ENCODE data around the gene FPGS.
"Not testable (repeated sequence)": the region's sequence is repeated elsewhere in the genome, so short reads cannot be mapped to it uniquely, and the experiment has no call there.

FPGS gene

DNA sequence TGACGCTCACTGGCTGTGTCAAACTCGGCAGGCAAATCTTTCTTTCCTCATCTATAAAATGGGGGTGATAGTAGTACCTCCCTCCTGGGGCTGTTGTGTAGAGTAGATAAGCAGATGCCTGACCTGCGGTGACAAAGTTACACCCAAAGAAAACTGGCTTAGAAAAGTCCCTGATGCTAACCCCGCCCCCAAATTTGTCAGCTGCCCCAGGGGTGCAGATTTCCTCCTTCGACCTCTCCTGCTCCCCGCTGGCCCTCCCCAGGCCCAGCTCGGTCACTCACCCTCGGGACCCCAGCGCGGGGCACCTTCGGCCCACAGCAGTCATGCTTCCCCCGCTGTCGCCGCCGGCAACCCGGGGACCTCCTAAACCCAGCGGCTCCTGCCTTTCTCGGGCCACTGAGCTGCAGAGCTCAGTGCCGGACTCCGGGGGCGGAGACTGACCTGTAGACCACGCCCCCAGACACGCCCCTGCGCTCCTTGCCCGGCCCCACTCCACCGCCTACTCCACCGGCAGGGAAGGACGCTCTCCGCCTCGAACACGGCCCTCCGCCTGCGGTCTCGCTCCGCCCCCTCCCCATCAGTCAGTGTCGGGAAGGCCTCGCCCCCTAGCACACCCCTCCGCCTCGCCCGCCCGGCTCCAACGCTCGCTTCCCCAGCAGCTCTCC lies 31.6 kb upstream of the FPGS start:
- peak; percentile 91 to 96 for DNase-seq (ENCODE audit: low read depth in 2 of 2)

DNA sequence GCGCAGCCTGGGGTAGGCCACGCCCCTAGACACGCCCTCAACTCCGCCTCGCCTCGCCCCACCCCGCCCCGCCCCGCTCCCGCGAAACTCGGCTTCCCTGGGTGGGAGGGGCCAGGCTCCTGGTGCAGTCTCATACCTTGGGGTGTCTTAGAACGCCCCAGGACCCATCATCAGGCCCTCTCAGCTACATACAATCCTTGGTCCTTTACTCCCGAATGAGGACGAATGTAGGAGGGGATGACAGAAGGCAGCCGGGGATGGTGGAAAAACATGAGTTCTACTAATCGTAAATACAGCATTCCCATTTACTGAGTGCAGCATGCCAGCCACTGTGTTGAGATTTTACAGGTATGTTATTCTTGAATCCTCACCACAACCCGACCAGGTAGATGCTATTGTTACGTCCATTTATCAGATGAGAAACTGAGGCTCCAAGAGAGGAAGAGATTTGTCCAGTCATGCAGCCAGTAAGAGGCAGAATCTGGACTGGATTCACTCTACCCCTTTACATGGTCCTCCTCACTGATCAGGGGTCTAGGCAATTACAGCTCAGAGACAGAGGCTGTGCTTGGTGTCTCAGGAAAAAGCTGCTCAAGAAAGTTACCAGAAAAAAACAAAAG lies 31.0 kb upstream of the FPGS start:
- no peak for DNase-seq (ENCODE audit: low read depth in 2 of 2)

DNA sequence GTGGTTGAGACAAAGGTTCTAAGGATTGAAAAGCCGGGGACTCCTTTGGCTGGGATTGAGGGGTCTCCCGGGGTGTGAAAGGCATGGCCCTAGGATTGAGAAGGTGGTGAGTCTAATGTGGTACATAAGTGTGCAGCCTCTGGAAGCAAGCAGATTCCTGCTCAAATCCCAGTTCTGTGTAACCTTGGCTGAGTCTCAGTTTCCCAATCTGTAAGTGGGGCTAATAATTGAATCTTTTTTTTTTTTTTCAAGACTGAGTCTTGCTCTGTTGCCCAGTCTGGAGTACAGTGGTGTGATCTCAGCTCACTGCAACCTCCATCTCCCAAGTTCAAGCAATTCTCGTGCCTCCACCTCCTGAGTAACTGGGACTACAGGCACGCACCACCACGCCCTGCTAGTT lies 30.1 kb upstream of the FPGS start:
- no peak for DNase-seq (ENCODE audit: low read depth in 2 of 2)

DNA sequence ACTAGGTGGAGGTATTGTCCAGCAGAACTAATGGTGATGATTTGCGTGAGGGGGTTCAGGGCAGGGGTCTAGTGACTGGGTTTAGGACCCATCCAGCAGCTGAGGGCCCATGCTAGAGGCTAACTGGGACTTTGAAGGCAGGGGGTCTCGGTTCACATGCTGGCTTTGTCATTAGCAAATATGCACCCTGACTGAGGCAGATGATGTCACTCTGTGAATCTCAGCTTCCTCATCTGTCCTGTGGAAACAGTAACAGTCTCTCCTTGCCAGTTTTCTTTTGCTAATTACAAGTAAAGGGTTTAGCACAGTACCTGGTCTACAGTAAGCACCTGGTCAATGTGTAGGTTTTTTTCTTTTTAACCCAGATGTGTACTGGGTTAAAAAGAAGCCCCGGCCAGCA lies 29.4 kb upstream of the FPGS start:
- no peak for DNase-seq (ENCODE audit: low read depth in 2 of 2)

DNA sequence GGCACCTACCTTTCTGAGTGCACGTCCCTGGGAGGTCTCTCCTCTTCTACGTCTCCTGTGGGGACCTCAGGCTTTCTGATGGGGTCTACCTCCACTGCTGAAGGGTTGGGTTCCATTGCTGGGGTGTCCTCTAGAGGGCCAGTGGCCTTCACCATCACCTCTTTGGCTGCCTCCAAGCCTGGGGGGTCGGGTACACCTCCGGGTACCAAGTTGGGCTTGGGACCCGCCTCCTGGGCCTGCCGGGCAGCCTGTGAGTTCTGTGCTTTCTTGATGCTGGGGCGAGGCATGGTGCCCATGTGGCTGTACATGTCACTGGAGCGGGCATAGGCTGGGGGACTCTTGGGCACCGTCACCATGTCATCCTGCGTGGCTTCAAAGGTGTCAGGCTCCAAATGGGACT lies 28.7 kb upstream of the FPGS start:
- no peak for DNase-seq (ENCODE audit: low read depth in 2 of 2)

DNA sequence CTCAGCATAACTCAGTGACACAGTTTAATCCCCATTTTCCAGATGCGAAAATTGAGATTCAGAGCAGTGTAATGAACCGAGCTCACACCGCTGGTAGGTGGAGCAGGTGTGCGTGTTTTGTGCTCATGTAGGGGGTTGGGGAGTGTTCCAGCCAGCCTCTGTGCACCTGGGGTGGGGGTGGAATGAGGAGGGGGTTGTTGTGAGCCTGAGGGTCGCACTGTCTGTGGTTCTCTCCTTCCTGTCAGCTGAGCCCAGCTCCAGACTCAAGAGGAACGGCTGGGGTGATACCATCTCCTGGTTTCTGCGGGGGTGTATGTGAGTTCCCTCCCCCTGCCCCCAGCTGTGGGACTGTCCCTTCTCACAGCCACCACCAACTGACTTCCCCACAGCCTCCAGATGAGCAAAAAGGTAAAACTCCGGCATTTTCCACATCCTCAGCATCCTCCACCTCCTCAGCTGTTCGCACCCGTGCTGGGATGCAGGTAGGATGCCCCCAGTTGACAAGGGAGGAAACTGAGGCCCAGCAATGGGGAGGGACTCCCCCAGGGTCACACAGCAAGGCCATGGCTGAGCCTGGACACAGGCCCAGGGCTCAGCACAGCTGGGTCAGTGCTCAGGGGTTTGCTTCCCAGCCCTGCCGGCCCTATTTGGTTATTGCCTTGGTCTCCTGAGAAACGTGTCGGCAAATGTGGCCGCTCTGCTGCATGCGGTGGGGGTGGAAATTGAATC lies 26.3 kb upstream of the FPGS start:
- peak; percentile 62 to 69 for DNase-seq (ENCODE audit: low read depth in 2 of 2)

DNA sequence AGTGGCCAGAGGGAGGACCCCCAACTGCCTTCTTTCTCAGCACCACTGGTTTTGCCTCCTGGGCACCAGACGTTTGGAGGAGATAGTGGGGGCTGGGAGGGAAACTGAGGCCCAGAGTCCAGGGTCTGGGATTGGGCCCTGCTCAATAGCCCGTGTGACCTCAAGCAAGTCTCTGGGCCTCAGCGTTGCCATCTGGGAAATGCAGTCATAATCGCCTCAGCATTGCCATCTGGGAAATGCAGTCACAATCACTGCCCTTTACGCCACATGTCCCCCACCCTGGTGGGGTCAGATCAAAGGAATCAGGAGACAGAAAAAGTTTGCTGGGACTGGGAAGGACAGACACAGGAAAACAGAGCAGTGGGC lies 25.8 kb upstream of the FPGS start:
- DNase-seq (ENCODE audit: low read depth in 2 of 2) = no peak

DNA sequence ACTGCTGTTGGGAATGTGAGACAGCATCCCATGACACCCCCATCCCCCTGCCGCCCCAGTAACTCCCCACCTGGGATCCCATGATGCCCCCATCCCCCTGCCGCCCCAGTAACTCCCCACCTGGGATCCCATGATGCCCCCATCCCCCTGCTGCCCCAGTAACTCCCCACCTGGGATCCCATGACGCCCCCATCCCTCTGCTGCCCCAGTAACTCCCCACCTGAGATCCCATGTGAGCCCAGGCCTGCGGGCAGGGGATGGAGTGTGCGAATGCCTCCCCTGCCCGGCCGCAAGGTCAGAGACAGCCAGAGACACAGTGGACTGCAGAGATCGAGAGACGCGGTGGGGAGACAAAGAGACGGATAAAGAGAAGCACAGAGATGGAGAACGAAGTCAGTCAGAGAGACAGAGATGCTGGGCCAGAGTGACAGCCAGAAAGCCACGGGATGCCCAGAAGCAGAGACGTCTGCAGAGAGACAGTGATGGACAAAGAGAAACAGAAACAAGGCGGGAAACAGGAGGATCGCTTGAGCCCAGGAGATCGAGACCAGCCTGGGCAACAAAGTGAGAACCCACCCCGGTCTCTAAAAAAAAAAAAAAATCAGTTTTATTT lies 25.2 kb upstream of the FPGS start:
- no peak for DNase-seq (ENCODE audit: low read depth in 2 of 2)

DNA sequence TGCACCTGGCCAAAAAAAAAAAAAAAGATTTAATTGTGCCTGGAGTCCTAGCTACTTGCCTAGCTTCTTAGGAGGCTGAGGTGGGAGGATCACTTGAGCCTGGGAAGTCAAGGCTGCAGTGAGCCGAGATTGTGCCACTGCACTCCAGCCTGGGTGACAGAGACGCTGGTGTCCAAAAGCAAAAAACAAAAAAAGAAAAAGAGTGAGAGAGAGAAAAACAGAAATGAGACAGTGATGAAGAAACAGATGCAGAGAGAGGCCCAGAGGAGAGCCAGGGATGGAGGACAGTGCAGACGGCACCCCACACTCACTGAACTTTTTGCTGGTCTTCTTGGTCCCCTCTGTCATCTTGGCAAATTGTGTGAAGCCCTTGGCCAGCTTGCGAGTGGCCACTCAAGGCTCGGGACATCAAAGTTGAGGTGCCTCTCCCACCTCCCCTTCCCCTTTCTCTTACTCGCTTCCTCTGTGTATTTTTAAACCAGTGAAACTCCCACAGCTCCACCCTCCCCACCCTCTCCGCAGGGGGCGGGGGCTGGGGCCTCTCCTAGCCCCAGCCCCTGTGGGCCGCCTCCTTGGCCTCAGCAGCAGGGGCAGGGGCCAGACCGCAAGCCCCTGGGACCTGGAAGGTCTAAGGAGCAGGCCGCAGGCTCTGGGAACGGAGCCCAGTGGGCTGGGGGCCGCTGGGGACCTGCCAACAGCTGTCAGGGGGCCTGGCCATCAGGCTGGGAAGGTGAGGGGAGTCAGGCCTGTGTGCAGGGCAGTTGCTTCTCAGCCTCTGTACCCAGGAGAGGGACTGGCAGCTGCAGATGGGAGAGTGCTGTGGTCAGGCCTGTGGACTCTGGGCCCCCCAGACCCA lies 24.2 kb upstream of the FPGS start, which contains the start of gene SH2D3C:
Gene SH2D3C, minus strand, starts transcription at position 387 of the 856 bp plus-strand sequence. Its CDS starts 39 bp downstream, at position 348.
- DNase-seq (ENCODE audit: low read depth in 2 of 2) = peak in 1 of 2 donors; percentile 34

DNA sequence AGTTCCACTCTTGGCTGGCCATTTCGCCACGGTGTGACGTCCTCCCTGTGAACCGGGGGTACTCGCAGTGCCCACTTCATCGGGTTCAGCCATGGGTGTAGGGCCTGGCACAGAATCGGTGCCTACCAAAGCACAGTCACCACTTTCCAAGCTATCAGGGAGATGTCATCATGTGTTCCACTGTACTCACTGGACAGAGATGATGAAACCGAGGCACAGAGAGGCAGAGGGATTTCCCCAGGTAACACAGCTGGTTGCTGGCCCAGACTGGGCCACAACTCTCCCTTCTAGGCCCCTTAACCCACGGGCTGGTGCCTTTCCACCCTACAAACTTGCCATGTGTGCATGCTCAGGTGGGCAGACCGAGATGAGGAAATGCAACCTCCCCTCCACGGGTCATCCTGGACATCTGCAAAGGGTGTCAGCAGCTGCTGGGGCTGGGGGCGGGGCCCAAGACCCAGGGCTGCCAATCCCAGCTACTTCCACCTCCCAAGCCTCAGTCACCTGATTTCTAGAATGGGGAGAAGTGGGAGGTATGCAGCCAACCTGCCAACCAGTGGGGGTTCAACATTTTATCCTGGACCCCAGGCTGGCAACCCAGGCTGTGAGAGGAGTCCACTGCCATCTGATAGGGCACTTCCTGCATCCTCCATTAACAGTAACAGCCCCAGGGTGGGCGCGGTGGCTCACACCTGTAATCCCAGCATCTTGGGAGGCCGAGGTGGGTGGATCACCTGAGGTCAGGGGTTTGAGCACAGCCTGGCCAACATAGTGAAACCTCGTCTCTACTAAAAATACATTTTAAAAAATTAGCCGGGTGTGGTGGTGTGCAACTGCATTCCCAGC lies 23.3 kb upstream of the FPGS start:
- DNase-seq (ENCODE audit: low read depth in 2 of 2) = peak; percentile 55 to 62

DNA sequence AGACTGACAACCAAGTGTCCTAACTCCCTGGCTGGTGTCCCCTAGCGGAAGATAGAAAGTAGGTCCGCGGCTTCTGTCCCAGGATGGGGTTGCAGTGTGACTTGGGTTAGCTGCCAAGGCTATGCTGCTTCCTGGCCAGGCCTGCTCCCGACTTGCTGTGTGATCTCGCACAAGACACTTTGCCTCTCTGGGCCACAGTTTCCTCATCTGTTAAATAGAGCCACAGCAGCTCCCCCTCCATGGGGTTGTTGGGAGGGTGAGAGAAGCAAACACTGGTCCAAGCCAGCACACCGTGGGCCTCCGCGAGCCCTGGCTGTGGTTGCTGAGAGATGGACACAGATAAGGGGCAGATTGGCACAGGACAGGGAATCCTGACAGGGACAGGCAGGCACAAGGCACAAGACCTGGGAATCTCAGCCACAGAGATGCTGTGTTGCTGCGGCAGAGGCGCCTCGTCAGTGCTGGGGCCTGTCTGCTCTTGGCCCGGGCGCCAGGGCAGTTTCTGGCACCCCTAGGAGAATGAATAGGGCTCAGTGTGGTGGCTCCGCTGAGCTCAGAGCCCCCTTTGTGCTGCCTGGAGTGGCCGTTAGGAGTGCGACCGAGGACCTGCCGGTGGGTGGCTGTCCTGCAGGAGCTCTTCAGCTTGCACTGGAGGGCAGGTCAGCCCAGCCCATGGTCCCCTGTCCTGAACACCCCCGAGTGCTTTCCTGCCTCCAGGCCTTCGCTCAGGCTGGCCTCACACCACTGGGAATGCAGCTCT lies 22.4 kb upstream of the FPGS start:
- DNase-seq (ENCODE audit: low read depth in 2 of 2) = no peak

DNA sequence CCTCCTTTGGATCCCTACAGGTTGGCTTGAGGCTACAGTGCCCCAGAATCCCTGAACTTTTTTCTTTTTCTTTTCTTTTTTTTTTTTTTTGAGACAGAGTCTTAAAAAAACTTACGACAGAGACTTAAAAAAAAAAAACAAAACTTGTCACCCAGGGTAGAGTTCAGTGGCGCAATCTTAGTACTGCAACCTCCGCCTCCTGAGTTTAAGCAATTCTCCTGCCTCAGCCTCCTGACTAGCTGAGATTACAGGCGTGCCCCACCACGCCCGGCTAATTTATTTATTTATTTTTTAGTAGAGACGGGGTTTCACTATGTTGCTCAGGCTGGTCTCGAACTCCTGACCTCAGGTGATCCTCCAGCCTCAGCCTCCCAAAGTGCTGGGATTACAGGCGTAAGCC lies 21.8 kb upstream of the FPGS start:
- not testable (repeated sequence) for DNase-seq (ENCODE audit: low read depth in 2 of 2)

DNA sequence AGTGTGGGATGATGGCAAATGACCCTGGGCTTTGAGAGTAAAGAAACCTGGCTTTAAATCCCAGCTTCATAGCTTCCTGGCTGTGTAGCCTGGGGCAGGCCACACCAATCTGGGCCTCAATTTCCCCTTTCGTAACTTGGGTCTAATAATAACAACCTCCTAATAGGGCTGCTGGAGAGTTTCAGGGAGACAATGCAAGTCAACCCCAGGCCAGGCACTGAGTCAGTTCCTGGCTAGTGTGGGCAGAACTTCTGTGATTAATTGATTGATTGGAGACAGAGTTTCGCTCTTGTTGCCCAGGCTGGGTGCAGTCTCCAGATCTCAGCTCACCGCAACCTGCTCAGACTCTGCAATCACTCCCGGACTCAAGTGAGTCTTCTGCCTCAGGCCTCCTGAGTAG lies 20.9 kb upstream of the FPGS start:
- DNase-seq (ENCODE audit: low read depth in 2 of 2) = no peak

DNA sequence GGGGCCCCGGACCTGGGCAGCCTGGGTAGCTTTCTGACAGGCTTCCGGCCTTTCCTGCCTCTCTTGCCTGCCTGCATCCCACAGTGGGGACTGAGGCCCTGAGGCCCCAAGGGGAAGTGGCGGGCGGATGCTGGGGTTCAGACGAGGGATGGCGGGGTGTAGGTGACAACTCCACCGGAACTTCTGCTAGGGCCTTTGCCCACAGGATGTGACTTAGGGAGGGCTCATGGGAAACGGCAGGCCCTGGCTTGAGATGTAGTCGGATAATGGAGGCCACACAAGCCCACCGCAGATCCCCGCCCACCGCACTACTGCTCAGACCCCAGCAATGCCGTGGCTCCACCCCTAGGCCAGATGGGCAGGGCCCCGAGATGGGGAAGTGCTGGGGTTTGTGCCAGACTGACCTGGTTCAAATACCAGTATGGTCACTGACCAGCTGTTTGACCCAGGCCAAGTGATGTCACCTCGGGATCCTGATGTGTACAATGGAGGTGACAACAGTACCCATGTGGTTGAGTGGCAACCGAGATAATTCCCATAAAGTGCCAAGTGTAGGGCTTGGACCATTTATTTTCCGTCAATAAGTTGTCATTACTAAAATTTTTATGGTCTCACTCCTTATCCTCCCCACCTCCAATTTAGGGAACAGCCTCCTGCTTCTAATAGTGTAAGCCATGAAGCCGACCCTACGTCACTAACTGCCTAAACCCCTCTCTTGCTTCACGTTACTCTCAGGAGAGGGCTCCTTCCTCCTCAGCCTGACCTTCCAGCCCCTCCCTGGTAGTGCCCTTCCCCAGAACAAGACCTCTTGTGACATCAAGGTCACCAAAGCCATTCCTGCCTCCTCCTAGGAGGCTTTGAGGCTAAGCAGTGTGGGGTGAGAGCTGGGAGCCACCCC lies 19.3 kb upstream of the FPGS start:
- DNase-seq (ENCODE audit: low read depth in 2 of 2) = peak; percentile 60 to 67

DNA sequence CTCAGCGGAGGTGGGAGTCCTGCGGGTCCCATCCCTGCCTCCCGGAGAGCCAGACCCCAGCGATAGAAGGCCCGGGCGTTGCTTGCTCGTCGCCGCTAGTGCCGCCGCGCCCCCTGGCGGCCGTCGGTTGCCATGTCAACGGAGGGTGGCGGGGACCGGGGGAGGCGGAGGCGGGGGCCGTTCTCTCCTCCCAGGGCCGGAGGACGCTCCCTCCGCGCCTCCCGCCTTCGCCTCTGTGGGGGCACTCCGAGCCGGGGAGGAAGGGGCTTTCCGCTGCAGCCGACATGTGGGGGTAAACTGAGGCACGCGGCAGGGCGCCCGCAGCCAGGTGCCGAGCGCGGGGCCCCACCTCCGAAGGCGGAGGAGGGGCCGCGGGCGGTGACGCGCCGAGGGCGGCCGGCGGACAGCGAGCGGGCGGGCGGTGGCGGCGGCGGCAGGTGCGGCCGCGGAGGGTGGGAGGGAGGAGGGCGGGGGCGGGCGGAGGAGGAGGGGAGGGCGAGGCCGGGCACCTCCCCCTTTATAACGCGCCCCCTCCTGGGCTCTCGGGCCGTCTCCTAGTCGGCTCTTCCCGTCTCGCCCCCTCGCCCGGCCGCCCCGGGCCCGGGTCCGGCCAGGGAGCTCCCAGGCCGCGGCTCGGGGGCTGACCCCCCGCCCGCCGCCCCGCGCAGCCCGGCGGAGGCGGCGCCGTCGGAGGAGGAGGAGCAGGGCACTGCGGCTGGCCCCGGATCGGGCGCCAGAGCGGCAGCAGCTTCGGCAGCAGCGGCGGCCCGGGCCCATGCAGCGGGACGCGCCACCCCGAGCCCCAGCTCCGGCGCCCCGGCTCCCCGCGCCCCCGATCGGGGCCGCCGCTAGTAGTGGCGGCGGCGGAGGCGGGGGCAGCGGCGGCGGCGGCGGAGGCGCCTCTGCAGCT lies 17.4 kb upstream of the FPGS start:
- peak; percentile 79 to 86 for DNase-seq (ENCODE audit: low read depth in 2 of 2)

DNA sequence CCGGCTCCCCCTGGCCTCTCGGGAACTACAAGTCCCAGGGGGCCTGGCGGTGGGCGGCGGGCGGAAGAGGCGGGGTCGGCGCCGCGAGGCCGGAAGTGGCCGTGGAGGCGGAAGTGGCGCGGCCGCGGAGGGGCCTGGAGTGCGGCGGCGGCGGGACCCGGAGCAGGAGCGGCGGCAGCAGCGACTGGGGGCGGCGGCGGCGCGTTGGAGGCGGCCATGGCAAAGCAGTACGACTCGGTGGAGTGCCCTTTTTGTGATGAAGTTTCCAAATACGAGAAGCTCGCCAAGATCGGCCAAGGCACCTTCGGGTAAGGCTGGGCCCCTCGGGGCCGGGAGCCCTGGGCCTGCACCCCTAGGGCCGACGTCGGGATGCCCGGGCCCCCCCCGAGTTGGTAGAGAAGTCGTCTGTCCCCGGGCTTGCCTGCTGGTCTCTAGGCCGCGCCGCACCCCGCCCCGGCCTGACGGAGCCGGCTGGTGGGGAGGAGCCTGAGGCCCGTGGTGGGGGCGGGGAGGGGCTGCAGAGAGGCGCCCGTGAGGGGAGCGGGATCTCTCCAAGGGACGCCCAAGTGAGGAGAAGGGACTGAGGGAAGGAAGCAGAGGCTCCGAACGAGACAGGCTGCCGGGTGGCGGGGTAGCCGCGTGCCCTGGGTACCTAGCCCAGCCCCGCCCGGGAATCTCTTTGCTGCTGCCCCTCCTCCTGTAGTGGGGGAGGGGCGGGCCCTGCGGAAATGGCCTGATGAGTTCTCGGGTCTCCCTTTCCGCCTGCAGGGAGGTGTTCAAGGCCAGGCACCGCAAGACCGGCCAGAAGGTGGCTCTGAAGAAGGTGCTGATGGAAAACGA lies 16.5 kb upstream of the FPGS start, which contains the start of gene CDK9:
Gene CDK9, plus strand, starts transcription at position 102 of the 840 bp plus-strand sequence. Its CDS starts 115 bp downstream, at position 217.
- DNase-seq (ENCODE audit: low read depth in 2 of 2) = peak; percentile 83 to 90

DNA sequence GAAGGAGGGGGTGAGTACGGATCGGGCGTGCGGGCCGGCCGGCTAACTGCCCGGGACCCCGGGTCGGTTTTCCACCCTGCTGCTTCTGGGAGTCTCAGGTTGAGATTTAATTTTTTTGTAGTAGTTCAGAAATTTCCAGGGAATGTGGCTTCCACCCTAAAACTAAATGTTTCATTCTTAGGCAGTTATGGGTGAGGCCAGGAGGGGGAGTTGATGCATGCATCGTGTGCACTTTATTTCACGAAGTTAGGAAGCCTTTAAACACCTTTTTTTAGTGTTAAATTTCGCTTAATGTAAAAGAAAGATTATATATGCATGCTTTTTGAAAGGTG lies 15.9 kb upstream of the FPGS start:
- no peak for DNase-seq (ENCODE audit: low read depth in 2 of 2)

Data from stimulated activated CD8-positive, alpha-beta memory T cell treated with anti-CD3 and anti-CD28 coated beads, Interleukin-7, amount 100 ng/mL, for 4 hours (primary cell).